A673 (cell line): Measurements from ENCODE around the gene CD53. TPM values are rescaled to one million over a fixed set of nuclear protein-coding genes. Genes with fewer than 3 reads are reported as not detected.
A peak's percentile ranks its signal among the peaks of the same experiment; 100 is the strongest.

ENCODE experiments used
- BruUV-seq: library from RNA; stranded (reverse); fragments of 400-500 nt; replicated peaks from 2 replicates; lab custom pipeline; 2021; lab: Mats Ljungman, UMichigan
- CTCF ChIA-PET: fragments of 300-600 bp; sonication (Branson Sonifier 250); formaldehyde crosslinking; loops from one replicate; lab custom pipeline; 2022; ENCODE audit warnings: antibody characterized with exemption; lab: Charles Lee
- POLR2A ChIA-PET: fragments of 300-600 bp; sonication (Branson Sonifier 250); formaldehyde crosslinking; loops from one replicate; lab custom pipeline; 2022; ENCODE audit warnings: antibody characterized with exemption; ENCODE audit not compliant: low non-redundant PET; lab: Charles Lee
- DNase-seq: peaks from one replicate; pipeline ENCODE4 v3.0.0-alpha.2; 2015; ENCODE audit warnings: low spot score
- H3K27ac ChIP-seq: fragments of 200-600 bp; sonication (generic); 2 replicates; pipeline ENCODE4 v1.5.1; 2016; ENCODE audit warnings: mixed run types, low read depth, mild to moderate bottlenecking, mixed read lengths, antibody characterized with exemption, low read length; ENCODE audit not compliant: poor library complexity, severe bottlenecking
- H3K27me3 ChIP-seq: fragments of 200-600 bp; sonication (generic); replicated peaks from 2 replicates; pipeline ENCODE4 v1.6.1; 2017; ENCODE audit warnings: mixed run types, low read depth, mild to moderate bottlenecking, mixed read lengths, antibody characterized with exemption, low read length; ENCODE audit not compliant: insufficient read depth, poor library complexity
- H3K36me3 ChIP-seq: fragments of 200-600 bp; sonication (generic); 2 replicates; pipeline ENCODE4 v1.6.1; 2016; ENCODE audit warnings: mixed run types, mild to moderate bottlenecking, mixed read lengths, antibody characterized with exemption, low read length; ENCODE audit not compliant: insufficient read depth, poor library complexity, severe bottlenecking
- H3K4me1 ChIP-seq: fragments of 200-600 bp; sonication (generic); 2 replicates; pipeline ENCODE4 v1.6.1; 2017; ENCODE audit warnings: mixed run types, mild to moderate bottlenecking, mixed read lengths, antibody characterized with exemption, low read length; ENCODE audit not compliant: insufficient read depth, poor library complexity, severe bottlenecking
- H3K4me3 ChIP-seq: fragments of 200-600 bp; sonication (generic); 2 replicates; pipeline ENCODE4 v1.5.1; 2016; ENCODE audit warnings: low read depth, mixed run types, mild to moderate bottlenecking, mixed read lengths, low read length; ENCODE audit not compliant: poor library complexity, severe bottlenecking
- H3K9me3 ChIP-seq: fragments of 200-600 bp; sonication (generic); 2 replicates; pipeline ENCODE4 v1.6.1; 2016; ENCODE audit warnings: mixed run types, low read depth, mild to moderate bottlenecking, mixed read lengths, antibody characterized with exemption, low read length; ENCODE audit not compliant: poor library complexity, severe bottlenecking
- EZH2 ChIP-seq: fragments of 200-600 bp; sonication (generic); IDR thresholded peaks from 2 replicates; pipeline ENCODE4 v1.6.1; 2017; ENCODE audit warnings: borderline replicate concordance, low read depth, mild to moderate bottlenecking, mixed read lengths, antibody characterized with exemption, low read length; ENCODE audit not compliant: poor library complexity, severe bottlenecking
- intact Hi-C: fragments of 100-400 bp; cut with micrococcal nuclease; formaldehyde crosslinking; loops from one replicate; pipeline ENCODE4 v1.10.0; 2022; ENCODE audit not compliant: unreplicated experiment
- total RNA-seq: library from RNA; stranded (reverse); gene quantifications from 2 replicates; pipeline ENCODE4 v1.2.3, GENCODE V29; 2021
- TF ChIP-seq, protein P1 (sequence below): fragments of 300-800, 200-600 bp; sonication (generic); conservative IDR thresholded peaks from 2 replicates; pipeline ENCODE4 v1.5.1; 2017; ENCODE audit warnings: low read depth, mild to moderate bottlenecking, antibody characterized with exemption, low read length, moderate library complexity, mixed read lengths

Gene CD53
- total RNA-seq, 1 experiment from 2014 or later = 0.19 TPM

- Histone ChIP-seq H3K4me1 (peaks cover 9% of the 10 kb centered on the region), H3K27ac (no peak overlapping the region), H3K27me3 (no peaks in the 10 kb centered on the region), H3K4me3 (no peak overlapping the region), H3K36me3 (no peaks in the 10 kb centered on the region), H3K9me3 (peaks cover 6% of the 10 kb centered on the region)
- DNase-seq = no peak
- BruUV-seq = no TSS peak
- TF ChIP-seq, protein P1, sequence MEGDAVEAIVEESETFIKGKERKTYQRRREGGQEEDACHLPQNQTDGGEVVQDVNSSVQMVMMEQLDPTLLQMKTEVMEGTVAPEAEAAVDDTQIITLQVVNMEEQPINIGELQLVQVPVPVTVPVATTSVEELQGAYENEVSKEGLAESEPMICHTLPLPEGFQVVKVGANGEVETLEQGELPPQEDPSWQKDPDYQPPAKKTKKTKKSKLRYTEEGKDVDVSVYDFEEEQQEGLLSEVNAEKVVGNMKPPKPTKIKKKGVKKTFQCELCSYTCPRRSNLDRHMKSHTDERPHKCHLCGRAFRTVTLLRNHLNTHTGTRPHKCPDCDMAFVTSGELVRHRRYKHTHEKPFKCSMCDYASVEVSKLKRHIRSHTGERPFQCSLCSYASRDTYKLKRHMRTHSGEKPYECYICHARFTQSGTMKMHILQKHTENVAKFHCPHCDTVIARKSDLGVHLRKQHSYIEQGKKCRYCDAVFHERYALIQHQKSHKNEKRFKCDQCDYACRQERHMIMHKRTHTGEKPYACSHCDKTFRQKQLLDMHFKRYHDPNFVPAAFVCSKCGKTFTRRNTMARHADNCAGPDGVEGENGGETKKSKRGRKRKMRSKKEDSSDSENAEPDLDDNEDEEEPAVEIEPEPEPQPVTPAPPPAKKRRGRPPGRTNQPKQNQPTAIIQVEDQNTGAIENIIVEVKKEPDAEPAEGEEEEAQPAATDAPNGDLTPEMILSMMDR = no peak
- TF ChIP-seq EZH2 = no peak
- POLR2A ChIA-PET = no interaction called here
- CTCF ChIA-PET = no interaction called here
- intact Hi-C loops = no loop called here
These were observed 42.9 kb downstream of the CD53 start for GRCh38 chr1:110915804-110916203.

GRCh38 chr1:110916274-110916668, 43.3 kb downstream of the CD53 start:
- H3K27ac ChIP-seq = no peak overlapping the region
- DNase-seq = no peak
- H3K27me3 ChIP-seq = no peaks in the 10 kb centered on the region
- TF ChIP-seq EZH2 = no peak
- TF ChIP-seq, protein P1 = no peak
- ChIA-PET CTCF (no interaction called here), POLR2A (no interaction called here)
- peaks cover 9% of the 10 kb centered on the region for H3K4me1 ChIP-seq
- no TSS peak for BruUV-seq
- peaks cover 6% of the 10 kb centered on the region for H3K9me3 ChIP-seq
- peak overlapping the region; percentile 13 for H3K4me3 ChIP-seq
- H3K36me3 ChIP-seq = no peaks in the 10 kb centered on the region
- intact Hi-C loops = no loop called here

DNA sequence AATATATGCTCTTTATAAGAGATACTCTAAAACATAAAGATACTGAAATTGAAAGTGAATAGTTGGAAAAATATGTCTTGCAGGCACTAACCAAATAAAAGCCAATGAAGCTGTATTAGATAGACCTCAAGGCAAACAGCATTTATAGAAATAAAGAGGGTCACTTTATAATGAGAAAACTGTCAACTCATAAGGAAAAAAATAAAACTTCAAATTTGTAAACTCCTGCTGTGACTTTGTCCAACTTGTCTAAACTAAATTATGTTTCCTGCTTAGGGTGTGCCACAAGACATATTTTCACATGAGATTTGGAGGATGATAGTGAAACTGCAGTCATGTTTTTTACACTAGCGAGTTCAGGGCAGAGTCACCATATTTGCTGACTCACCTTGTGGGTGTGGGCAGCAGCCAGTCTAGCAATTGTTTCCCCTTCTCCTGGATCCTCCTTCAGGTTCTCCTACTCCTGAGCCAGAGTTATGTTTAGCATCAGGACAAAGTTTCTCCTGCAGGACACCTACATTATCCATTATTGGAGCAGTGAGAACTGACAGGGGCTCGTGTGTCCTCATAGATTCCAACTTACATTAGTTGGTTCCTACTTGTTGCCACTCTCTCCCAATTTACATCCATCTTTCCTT, 43.8 kb downstream of the CD53 start:
- TF ChIP-seq EZH2 = no peak
- TF ChIP-seq, protein P1 = no peak
- Histone ChIP-seq H3K9me3 (peaks cover 6% of the 10 kb centered on the region), H3K27ac (no peak overlapping the region), H3K4me1 (peaks cover 9% of the 10 kb centered on the region), H3K36me3 (no peaks in the 10 kb centered on the region), H3K4me3 (peak overlapping the region; percentile 13), H3K27me3 (no peaks in the 10 kb centered on the region)
- intact Hi-C loops = no loop called here
- DNase-seq = peak; percentile 60
- ChIA-PET POLR2A (no interaction called here), CTCF (no interaction called here)
- BruUV-seq = no TSS peak
